GM12891 (cell line): ENCODE data around the gene TNFRSF13B.

Source experiments
- POLR2A ChIP-seq: IDR thresholded peaks from 2 replicates; pipeline ENCODE4 v1.6.1; 2011; ENCODE audit warnings: low read depth, low read length, control low read depth
- POLR2AphosphoS5 ChIP-seq: IDR thresholded peaks from 2 replicates; pipeline ENCODE4 v1.6.1; 2011; ENCODE audit warnings: low read depth, low read length, control low read depth
- TAF1 ChIP-seq: IDR thresholded peaks from 2 replicates; pipeline ENCODE4 v1.6.1; 2011; ENCODE audit warnings: low read depth, low read length, control low read depth

DNA sequence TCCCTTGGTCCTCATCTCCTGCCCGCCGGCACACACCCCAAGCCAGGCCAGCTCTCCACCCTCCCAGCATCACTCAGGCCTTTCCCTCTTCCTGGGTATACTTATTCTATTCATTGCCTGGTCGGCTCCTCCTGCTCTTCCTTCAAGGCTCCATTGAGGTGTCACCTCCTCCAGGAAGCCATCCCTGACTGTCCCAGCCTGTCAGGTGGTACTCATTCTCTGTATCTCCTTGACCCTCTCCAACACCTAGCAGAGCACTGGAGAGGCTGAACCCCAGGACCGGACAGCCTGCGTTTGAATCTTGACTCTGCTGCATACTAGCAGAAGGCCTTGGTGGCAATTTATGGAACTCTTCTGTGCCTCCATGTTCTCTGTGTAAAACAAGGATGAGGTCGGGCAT is 428 bp upstream of the TNFRSF13B start:
- TF ChIP-seq POLR2AphosphoS5 (no peak), POLR2A (no peak), TAF1 (no peak)
